GM15510 (cell line): ENCODE data around the gene TAS2R40.

Experiments
- POLR2A ChIP-seq: IDR thresholded peaks from 3 replicates; pipeline ENCODE4 v1.6.1; 2011; ENCODE audit warnings: borderline replicate concordance; ENCODE audit not compliant: insufficient read length; ENCODE audit errors: extremely low read depth

The TAS2R40 gene

DNA sequence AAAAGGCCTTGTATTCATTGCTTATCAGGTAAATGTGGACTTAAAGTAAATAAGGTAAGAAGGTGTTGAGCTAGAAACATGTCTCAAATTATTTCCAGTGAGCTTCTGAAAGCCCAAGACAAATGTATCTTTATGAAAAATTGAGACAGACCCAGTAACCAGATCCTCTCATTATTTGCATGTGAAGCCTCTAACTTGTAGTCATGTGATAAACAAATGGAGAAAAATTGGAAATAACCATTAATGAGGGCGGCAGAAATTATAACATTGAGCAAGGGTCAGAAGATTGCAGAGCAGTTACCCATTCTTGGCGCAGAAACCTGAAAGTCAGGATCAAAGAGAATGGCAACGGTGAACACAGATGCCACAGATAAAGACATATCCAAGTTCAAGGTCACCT lies at the start of gene TAS2R40:
TSS of gene TAS2R40 (plus strand) at position 301 of the 400 bp plus-strand sequence. CDS start at position 343, 42 bp downstream.
- no peak for TF ChIP-seq POLR2A

DNA sequence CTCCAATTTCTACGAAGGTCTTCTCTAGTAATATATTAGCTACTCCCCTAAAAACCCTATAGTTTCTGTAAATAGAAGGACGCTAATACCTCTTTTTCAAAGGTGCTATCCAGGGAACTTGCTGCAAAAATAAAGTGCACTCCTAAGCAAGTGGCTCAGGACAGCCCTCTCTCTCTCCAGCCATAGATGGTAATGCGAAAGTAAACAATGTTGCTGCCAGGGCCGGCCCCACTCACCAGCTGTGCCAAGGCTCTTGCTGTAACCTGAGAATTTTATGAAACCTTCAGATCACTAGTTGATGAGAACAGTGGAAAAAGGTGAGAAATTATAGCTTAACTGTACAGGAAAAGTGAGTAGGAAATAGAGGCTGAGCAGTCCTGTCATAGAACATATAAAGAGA lies 49.5 kb upstream of the TAS2R40 start:
- TF ChIP-seq POLR2A, result no peak

DNA sequence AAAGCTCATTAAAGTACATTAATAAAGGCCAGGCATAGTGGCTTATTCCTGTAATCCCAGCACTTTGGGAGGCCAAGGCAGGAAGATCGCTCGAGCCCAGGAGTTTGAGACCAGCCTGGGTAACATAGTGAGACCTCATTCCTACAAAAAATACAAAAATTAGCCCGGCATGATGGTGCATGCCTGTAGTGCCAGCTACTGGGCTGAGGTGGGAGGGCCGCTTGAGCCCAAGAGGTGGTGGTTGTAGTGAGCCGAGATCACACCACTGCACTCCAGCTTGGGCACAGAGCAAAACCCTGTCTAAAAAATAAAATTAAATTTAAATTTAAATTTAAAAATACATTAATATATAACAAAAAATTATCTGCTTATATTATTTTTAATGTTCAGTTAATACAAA lies 45.7 kb upstream of the TAS2R40 start:
- no peak for TF ChIP-seq POLR2A

DNA sequence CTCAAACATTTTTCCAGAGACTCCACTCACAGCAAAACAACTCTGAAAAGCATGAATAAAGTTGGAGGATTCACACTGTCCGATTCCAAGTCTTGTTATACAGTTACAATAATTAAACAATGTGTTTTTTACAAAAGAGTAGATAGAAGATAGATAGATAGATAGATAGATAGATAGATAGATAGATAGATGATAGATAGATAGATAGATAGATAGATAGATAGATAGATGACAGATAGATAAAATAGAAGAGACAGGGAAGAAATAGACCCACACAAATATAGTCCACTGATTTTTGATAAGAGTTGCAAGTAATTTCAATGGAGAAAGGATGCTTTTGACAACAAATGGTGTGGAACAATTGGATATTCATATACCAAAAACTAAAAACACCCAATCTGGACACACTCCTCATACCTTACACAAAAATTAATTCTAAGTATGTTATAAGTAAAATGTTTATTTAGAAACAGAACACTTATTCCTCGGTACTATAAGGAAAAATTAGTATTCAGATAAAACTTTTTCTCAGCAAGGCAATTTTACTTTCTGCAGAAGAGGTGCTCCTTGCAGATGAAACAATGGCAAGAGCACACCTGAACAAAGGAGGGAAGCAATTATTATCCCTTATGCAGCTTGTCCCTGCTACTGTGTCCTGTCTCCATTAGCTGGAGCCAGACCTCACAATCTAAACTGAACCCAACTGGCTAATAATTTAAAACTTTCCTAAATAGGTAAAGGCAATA lies 44.3 kb upstream of the TAS2R40 start:
- TF ChIP-seq POLR2A, result no peak

DNA sequence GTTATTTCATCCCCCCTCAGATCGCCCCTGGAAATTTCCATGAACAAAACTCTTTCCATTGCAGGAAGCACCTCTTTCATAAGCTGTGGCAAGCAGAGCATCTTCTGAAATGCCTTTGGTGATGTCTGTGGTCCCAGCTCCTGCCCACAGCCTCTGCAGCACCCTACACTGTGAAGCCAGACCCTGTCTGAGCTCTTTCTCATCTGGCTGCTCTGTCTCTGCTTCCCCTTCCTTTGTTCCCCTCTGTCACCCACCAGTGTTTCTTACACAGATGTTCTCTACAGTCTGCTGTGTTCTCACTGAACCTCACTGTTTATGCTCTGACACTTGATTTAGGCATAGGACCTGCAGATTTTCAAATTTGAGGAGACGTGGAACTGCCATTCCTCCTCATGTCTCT lies 40.5 kb upstream of the TAS2R40 start:
- TF ChIP-seq POLR2A, result no peak

DNA sequence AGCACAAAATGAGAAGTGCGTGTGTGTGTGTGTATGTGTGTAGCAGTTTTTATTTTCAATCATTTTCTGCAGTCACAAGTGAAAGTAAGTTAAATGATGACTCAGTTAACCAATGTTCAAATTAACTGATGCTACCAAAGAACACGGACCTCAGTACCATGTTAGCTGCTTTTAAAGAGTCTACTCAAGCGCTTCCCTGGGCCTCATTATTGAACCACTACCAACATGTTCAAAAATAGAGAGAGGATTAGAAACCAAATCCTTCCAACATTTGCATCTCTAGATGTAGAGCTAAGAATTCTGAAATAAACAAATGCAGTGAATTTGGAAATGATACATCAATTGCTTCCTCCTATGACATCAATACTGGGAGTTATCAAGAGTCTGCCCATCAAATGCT lies 38.8 kb upstream of the TAS2R40 start, which contains the start of gene TAS2R39:
TSS of gene TAS2R39 (plus strand) at position 396 of the 400 bp plus-strand sequence. CDS start at position 396, 0 bp downstream.
- TF ChIP-seq POLR2A, result no peak

DNA sequence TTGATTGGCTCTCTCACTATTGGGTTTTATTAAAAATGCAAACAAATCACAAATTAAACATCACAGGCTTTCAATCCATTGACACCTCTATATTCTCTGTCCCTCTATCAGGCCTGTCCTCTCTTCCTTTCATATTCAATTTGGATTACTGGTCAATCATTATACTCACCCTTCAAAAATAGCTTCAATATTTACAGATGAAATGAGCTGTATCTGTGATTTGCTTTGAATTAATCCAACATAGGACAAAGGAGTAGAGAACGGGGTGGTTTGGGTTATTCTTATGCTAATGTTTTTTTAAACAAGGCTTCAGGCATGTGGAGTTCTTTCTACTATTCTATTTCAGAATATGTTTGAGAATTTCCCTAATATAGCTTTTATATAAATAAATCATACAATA lies 36.3 kb upstream of the TAS2R40 start:
- TF ChIP-seq POLR2A, result no peak

DNA sequence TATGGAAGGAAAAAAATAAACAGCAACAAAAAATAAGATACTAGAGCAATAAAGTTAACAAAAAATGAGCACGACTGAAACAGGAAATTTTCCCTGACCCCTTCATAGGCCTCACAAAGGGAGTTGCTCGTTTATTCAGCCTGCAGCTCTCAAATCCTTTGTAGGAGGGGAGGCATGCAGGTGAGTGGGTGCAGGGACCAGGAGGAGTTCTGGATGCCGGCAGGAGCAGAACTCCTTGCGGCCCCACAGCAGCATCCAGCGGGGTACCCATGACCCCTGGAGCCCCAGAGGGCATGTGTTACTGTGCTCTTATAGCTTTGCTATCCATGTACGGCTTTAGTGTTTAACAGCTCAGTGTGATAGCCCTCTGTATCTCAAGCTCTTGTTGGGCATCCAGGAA lies 32.8 kb upstream of the TAS2R40 start:
- no peak for TF ChIP-seq POLR2A

DNA sequence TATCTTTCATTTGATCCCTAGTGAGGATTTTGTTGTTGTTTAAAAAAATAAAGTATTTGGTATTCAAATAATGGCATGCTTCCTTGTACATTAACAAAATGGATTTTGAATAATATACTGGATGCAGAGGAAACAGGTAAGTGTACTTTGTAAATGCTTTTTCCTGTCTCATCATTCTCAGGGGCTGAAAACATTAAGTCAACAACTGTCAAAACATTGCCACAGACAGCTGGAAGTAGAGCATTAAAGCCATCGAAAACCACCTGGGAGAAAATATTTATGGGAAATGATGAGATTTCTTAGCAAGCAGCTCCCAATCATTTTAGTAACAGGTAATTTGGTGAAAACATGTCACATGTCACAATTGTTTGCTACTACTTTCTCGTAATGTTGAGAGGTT lies 28.0 kb upstream of the TAS2R40 start:
- TF ChIP-seq POLR2A, result no peak

DNA sequence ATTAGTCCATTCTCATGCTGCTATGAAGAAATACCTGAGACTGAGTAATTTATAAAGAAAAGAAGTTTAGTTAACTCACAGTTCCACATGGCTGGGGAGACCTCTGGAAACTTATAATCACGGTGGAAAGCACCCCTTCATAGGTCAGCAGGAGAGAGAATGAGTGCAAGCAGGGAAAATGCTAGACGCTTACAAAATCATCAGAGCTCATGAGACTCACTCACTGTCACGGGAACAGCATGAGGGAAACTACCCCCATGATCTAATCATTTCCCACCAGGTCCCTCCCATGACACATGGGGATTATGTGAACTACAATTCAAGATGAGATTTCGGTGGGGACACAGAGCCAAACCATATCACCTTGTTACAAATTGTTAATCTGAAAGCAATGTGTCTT lies 22.8 kb upstream of the TAS2R40 start:
- TF ChIP-seq POLR2A, result no peak

DNA sequence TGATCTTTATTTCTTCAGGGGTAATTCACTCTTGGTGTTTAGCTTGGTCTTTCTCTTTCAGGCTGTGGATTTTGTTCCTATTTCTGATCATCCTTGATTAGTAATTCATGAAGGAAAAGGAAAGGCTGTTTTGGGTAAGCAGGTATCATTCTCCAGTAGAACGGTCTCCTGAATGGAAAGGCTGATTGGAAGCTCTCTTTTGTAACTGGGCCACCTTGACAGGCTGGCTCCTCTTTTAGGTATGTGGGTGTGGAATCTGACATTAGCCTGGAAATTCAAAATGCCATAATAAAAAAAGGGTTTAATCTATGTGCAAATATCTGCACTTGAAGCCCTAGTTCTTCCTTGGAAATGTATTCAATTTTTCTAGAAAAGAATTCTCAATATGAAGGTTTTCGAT lies 19.7 kb upstream of the TAS2R40 start:
- no peak for TF ChIP-seq POLR2A

DNA sequence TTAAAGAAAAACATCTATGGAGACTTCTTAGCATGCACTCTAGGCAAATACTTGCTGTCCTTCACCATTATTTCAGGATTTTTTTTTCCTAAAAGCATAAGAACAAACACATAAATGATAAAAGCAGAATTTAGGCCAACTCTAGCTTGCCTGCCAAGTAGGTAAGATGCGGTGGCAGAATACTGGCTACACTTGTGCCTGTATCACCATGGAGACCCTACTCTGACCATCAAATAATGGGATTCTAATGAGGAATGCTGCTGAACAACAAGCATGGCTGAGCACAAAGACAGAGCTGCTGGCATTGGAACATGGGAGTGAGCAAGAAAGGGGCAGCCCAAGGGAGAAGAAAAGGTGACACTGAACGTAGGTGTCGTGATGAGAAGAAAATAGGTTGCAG lies 18.5 kb upstream of the TAS2R40 start:
- no peak for TF ChIP-seq POLR2A

DNA sequence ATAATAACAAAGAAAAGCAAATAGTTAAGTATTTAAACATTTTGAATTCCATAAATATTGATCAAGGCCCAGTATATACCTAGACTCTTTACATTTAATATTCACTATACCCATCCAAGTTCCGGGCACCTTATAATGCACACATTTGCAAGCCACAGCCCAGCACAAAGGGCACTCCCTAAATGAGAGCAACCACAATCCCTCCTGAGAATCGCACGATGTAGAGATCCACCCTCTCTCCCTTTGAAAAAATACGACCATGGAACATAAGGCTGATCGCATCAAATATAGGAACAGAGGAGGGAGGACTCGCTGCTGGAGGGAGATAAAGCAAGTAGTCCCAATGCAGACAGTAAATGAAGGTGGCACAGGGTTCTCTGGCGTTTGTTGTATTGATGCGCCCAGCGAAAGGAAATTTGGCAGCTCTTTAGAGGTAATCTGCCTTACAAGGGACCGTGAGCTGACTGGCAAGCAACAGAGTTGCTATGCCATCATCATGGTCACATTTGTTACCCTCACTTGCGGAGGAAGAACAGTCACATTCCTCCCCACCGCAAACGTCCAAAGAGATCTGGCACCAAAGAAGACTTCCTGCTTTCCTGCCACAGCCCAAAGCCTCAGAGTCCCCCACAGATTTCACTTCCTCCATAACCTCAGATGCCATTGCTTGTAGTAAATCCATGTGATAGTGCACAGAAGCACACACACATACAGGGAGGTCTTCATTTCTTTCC lies 16.1 kb upstream of the TAS2R40 start:
- no peak for TF ChIP-seq POLR2A

DNA sequence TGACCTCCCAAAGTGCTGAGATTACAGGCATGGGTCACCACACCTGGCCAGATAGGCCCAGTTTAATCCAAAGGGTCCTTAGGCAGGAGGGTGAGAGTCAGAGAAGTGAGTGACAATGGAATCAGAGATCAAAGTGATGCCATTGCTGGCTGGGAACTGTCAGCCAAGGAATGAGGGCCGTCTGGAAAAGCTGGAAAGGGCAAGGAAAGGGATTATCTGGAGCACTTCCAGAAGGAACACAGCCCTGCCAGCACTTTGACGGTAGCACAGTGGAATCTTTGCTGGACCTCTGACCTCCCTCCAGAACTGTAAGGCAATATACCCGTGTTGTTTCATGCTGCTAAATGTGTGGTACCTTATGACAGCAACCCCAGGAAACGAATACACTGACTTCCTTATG lies 11.3 kb upstream of the TAS2R40 start:
- no peak for TF ChIP-seq POLR2A

DNA sequence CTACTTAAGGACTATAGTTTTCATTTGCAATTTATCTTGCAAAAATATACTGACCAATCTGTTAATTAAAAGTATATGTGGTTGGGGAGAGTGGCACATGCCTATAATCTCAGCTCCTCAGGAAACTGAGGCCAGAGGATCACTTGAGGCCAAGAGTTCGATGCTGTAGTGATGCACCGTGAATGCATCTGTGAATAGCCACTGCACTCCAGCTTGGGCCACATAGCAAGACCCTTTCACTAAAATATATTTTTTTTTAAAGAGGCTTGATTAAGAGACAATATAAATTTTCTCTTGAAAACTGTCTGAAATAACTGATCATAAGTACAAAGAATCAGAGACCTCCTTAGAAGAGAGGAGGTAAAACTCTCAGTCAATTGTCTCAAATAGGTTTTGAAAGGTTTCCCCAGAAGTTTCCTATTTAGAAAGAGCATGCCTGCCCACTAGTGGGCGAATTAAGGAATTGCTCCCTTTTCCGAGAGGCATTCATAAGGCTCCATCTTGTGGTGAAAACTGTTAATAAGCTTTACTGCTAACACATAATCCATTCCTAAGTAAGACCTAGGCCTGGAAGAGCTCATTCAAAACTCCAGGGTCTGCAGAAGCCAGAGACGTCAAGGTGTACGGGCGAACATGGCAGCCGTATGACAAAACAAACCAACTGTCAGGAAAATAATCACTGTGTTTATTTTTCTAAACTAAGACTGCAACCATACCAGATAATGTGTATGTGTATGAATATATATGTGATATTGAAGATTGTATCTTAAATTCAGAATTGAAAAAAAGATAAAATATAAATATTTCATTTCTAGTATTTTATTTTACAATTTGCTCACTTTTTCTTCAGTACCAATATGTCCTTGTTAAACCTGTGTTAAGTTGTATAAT lies 6.8 kb upstream of the TAS2R40 start:
- TF ChIP-seq POLR2A, result no peak
